Measurements from ENCODE around the gene DLG1. TPM values are rescaled to one million over a fixed set of nuclear protein-coding genes. Genes with fewer than 3 reads are reported as not detected.
A peak's percentile ranks its signal among the peaks of the same experiment; 100 is the strongest.

Gene DLG1
- total RNA-seq, 4 donors from 2014 or later, result 103 to 150 (median 122) TPM

GRCh38 chr3:197292083-197292646 is 6.2 kb downstream of the DLG1 start:
- no peak overlapping the region for H3K4me3 ChIP-seq
- no peaks in the 10 kb centered on the region for H3K27me3 ChIP-seq
- peaks cover 3 to 75% (median 8%) of the 10 kb centered on the region in 3 donors for H3K4me1 ChIP-seq
- H3K36me3 ChIP-seq, result peaks cover 0 to 63% (median 3%) of the 10 kb centered on the region in 3 donors
- intact Hi-C loops (cut with DNase I), result no loop called here
- TF ChIP-seq CTCF (IDR thresholded peaks at IDR 0.05), result no peak
- TF ChIP-seq POLR2A (IDR thresholded peaks at IDR 0.05), result no peak
- H3K27ac ChIP-seq, result no peak overlapping the region
- H3K9me3 ChIP-seq, result no peaks in the 10 kb centered on the region
- WGBS, 2 donors, result 82 to 83% methylated on average over 8 of the region's 8 CpGs
- no peak for DNase-seq

- intact Hi-C loops (cut with DNase I), result no loop called here
- Histone ChIP-seq H3K9me3 (no peaks in the 10 kb centered on the region), H3K4me1 (peaks cover 0 to 51% (median 3%) of the 10 kb centered on the region in 3 donors), H3K36me3 (peaks cover 0 to 71% (median 12%) of the 10 kb centered on the region in 3 donors), H3K27ac (peak overlapping the region in 1 of 4 donors; percentile 10), H3K27me3 (no peaks in the 10 kb centered on the region), H3K4me3 (no peak overlapping the region)
- DNase-seq, result no peak
- no peak for TF ChIP-seq CTCF (IDR thresholded peaks at IDR 0.05)
- no peak for TF ChIP-seq POLR2A (IDR thresholded peaks at IDR 0.05)
Observed at GRCh38 chr3:197289726-197290125, 8.7 kb downstream of the DLG1 start.

- intact Hi-C loops (cut with DNase I), result no loop called here
- H3K36me3 ChIP-seq, result peaks cover 0 to 74% (median 11%) of the 10 kb centered on the region in 3 donors
- H3K9me3 ChIP-seq, result no peaks in the 10 kb centered on the region
- H3K4me3 ChIP-seq, result no peak overlapping the region
- no peak for TF ChIP-seq POLR2A (IDR thresholded peaks at IDR 0.05)
- no peak for TF ChIP-seq CTCF (IDR thresholded peaks at IDR 0.05)
- DNase-seq, result no peak
- WGBS, 2 donors, result 91 to 96% methylated on average over 2 of the region's 2 CpGs
- H3K27ac ChIP-seq, result no peak overlapping the region
- H3K4me1 ChIP-seq, result peaks cover 0 to 24% (median 3%) of the 10 kb centered on the region in 3 donors
- H3K27me3 ChIP-seq, result no peaks in the 10 kb centered on the region
Observed at GRCh38 chr3:197286678-197287077, 11.7 kb downstream of the DLG1 start.

- WGBS, 2 donors, result 94 to 100% methylated on average over 2 of the region's 2 CpGs
- intact Hi-C loops (cut with DNase I), result no loop called here
- no peak for DNase-seq
Observed at GRCh38 chr3:197285557-197285956, 12.9 kb downstream of the DLG1 start.

GRCh38 chr3:197283045-197283444 is 15.4 kb downstream of the DLG1 start:
- peaks cover 0 to 78% (median 9%) of the 10 kb centered on the region in 3 donors for H3K36me3 ChIP-seq

More at GRCh38 chr3:197285557-197285956, 12.9 kb downstream of the DLG1 start:
- no peak for TF ChIP-seq POLR2A (IDR thresholded peaks at IDR 0.05)
- TF ChIP-seq CTCF (IDR thresholded peaks at IDR 0.05), result no peak
- no peaks in the 10 kb centered on the region for H3K9me3 ChIP-seq
- no peak overlapping the region for H3K4me3 ChIP-seq
- no peak overlapping the region for H3K27ac ChIP-seq
- H3K27me3 ChIP-seq, result no peaks in the 10 kb centered on the region
- H3K36me3 ChIP-seq, result peaks cover 0 to 74% (median 9%) of the 10 kb centered on the region in 3 donors
- H3K4me1 ChIP-seq, result peaks cover 0 to 13% (median 3%) of the 10 kb centered on the region in 3 donors

More at GRCh38 chr3:197283045-197283444, 15.4 kb downstream of the DLG1 start:
- Histone ChIP-seq H3K4me3 (no peak overlapping the region), H3K27me3 (no peaks in the 10 kb centered on the region), H3K4me1 (no peaks in the 10 kb centered on the region), H3K27ac (no peak overlapping the region), H3K9me3 (no peaks in the 10 kb centered on the region)
- DNase-seq, result no peak
- intact Hi-C loops (cut with DNase I), result no loop called here
- no peak for TF ChIP-seq CTCF (IDR thresholded peaks at IDR 0.05)
- TF ChIP-seq POLR2A (IDR thresholded peaks at IDR 0.05), result no peak
- 77 to 90% methylated on average over 2 of the region's 2 CpGs for WGBS, 2 donors
